WERI-Rb-1 (cell line): ENCODE measurements around the gene DPT.

Experiments used
- DNase-seq: peaks from one replicate; pipeline ENCODE4 v3.0.0-alpha.2; 2020
- H3K27ac ChIP-seq: fragments of 250-450 bp; sonication (Bioruptor Pico); 2 replicates; pipeline ENCODE4 v1.5.1; 2020; ENCODE audit warnings: mild to moderate bottlenecking, moderate library complexity
- H3K27me3 ChIP-seq: fragments of 250-450 bp; sonication (Bioruptor Pico); 2 replicates; pipeline ENCODE4 v1.5.1; 2021; ENCODE audit warnings: mild to moderate bottlenecking, low read depth, moderate library complexity; ENCODE audit not compliant: insufficient read depth, severe bottlenecking
- H3K36me3 ChIP-seq: fragments of 250-450 bp; sonication (Bioruptor Pico); 2 replicates; pipeline ENCODE4 v1.5.1; 2020; ENCODE audit warnings: mild to moderate bottlenecking, moderate library complexity
- H3K4me3 ChIP-seq: 2 replicates; pipeline ENCODE4 v1.5.1; 2011; ENCODE audit warnings: low read depth, mild to moderate bottlenecking, control low read depth, low read length
- H3K9me3 ChIP-seq: fragments of 250-450 bp; sonication (Bioruptor Pico); 2 replicates; pipeline ENCODE4 v1.5.1; 2021; ENCODE audit warnings: mild to moderate bottlenecking, moderate library complexity; ENCODE audit not compliant: severe bottlenecking
- TF ChIP-seq, protein P1 (sequence below): IDR thresholded peaks from 2 replicates; pipeline ENCODE4 v1.5.1; 2011; ENCODE audit warnings: low read depth, mild to moderate bottlenecking, control low read depth, inconsistent platforms, low read length

The DPT gene

GRCh38 chr1:168759077-168759476, 30.1 kb upstream of the DPT start:
- DNase-seq, result no peak
- TF ChIP-seq, protein P1, sequence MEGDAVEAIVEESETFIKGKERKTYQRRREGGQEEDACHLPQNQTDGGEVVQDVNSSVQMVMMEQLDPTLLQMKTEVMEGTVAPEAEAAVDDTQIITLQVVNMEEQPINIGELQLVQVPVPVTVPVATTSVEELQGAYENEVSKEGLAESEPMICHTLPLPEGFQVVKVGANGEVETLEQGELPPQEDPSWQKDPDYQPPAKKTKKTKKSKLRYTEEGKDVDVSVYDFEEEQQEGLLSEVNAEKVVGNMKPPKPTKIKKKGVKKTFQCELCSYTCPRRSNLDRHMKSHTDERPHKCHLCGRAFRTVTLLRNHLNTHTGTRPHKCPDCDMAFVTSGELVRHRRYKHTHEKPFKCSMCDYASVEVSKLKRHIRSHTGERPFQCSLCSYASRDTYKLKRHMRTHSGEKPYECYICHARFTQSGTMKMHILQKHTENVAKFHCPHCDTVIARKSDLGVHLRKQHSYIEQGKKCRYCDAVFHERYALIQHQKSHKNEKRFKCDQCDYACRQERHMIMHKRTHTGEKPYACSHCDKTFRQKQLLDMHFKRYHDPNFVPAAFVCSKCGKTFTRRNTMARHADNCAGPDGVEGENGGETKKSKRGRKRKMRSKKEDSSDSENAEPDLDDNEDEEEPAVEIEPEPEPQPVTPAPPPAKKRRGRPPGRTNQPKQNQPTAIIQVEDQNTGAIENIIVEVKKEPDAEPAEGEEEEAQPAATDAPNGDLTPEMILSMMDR, result no peak
- H3K36me3 ChIP-seq, result no peaks in the 10 kb centered on the region
- no peak overlapping the region for H3K27ac ChIP-seq
- no peak overlapping the region for H3K4me3 ChIP-seq
- H3K9me3 ChIP-seq, result no peaks in the 10 kb centered on the region
- no peaks in the 10 kb centered on the region for H3K27me3 ChIP-seq

GRCh38 chr1:168758503-168758902, 29.5 kb upstream of the DPT start:
- Histone ChIP-seq H3K9me3 (no peaks in the 10 kb centered on the region), H3K36me3 (no peaks in the 10 kb centered on the region), H3K27me3 (no peaks in the 10 kb centered on the region), H3K27ac (no peak overlapping the region), H3K4me3 (no peak overlapping the region)
- no peak for DNase-seq
- TF ChIP-seq, protein P1, result no peak

DNA sequence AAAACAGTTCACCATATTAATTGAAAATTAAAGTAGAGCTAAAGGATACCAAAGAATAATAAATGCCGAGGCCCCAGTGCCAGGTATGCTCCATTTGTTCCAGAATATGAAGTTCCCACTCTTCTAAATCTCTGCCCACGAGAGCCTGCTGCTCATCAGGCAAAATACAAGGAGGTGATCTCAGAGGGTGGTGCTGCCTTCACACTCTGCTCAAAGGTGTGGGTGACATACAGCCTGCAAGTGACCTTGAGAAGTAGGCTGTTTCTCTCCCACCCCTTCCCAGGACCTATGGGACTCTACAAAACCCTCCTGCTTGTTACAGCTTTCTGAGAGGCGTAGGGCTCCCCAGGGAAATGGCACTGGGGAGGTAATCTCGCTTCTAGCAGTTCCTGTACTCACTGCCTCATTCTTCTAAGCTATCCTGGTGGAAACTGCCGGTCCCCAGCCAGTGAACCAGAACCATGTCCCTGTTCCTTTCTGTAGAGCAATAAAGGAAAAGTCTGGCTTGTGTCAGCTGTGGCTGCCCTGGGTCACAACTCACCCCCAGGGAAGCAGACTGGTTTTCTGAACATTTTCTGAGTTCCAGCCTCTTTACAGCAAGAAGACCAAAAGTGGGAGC, 26.9 kb upstream of the DPT start:
- H3K4me3 ChIP-seq, result no peak overlapping the region
- H3K36me3 ChIP-seq, result no peaks in the 10 kb centered on the region
- no peak overlapping the region for H3K27ac ChIP-seq
- no peaks in the 10 kb centered on the region for H3K9me3 ChIP-seq
- no peaks in the 10 kb centered on the region for H3K27me3 ChIP-seq
- no peak for DNase-seq
- TF ChIP-seq, protein P1, result no peak

DNA sequence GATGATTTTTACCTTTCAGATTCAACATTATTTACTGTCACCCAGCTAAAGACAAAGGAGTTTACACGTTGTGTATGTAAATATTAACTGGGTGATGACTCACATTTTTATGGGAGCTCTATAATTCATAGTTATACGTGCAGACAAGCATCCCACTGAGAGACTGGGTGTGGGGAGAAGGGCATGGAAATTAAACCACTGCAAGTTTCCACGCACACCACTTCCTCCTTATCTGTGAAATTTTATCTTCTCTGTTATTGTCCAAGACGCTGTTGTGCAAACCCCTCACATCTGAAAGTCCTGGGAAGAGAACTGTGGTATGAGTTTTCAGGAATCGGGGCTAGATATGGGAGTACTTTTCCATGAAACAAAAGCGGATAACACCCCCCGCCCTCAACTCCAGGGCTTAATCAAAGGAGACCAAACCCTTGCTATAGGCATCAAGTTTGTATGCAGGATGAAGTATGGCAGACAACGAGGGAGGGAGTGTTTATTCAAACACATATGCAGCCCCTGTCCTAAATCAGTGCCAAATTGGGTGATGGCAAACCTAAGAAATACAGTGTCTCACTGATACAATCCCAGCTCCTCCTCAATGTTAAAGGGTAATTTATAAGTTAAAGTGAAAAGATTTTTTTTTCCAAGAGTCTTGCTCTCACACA, 23.3 kb upstream of the DPT start:
- no peak overlapping the region for H3K4me3 ChIP-seq
- TF ChIP-seq, protein P1, result no peak
- no peak overlapping the region for H3K27ac ChIP-seq
- DNase-seq, result no peak
- no peaks in the 10 kb centered on the region for H3K36me3 ChIP-seq
- H3K9me3 ChIP-seq, result no peaks in the 10 kb centered on the region
- no peaks in the 10 kb centered on the region for H3K27me3 ChIP-seq

DNA sequence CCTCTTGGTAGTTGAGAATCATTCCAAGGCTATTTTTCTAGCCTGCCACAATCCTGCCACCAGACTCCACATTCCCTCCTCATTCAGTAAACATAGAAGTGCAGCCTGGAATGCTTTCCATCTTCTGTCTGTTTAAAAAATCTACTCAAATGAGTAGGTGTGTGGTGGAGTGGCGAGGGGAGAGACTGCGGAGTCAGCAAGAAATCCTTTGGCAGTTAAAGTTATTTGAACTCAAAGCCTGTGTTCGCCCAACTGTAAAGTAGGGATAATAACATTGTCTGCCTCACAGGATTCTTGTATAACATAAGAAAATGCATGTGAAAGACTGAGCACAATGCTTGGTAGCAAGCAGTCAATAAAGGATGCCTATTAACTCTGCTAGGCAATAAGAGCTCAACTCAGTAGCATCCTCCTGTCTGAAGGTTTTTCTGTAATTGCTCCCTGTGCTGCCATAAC, 22.2 kb upstream of the DPT start:
- Histone ChIP-seq H3K36me3 (no peaks in the 10 kb centered on the region), H3K27me3 (no peaks in the 10 kb centered on the region), H3K9me3 (no peaks in the 10 kb centered on the region), H3K4me3 (no peak overlapping the region), H3K27ac (no peak overlapping the region)
- no peak for DNase-seq
- TF ChIP-seq, protein P1, result no peak
